Measurements from ENCODE around the gene KIF20B.

Gene KIF20B

DNA sequence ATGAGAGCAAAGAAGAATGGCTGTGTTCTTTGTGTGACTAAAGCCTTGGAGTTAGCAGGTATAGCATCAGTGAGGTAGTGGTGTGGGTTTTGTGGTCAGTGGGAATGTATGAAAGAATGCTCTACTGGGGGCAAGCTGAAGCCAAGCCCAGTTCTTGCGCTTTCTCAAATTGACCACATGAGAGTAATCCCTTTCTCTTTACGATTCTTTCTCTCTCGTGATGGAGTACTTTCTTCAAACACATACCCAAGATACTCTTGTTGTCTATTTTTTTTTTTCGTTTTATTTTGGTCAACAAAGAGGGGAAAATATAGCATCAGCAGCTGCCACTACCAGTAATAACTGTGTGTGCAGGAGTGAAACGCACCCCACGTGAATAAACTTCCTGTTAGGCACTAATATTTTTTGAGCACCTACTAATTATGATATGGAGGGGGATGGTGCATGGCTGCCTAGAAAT, 48.0 kb upstream of the KIF20B start:
- no peak overlapping the region for H2BK12ac ChIP-seq (ENCODE audit: low read length)
- peak overlapping the region; percentile 37 for H2AFZ ChIP-seq (ENCODE audit: low read length)
- H3K9ac ChIP-seq (ENCODE audit: low read depth, low read length, poor library complexity) = no peak overlapping the region
- no peaks in the 10 kb centered on the region for H3K36me3 ChIP-seq (replicated peaks in 1 of 2; ENCODE audit: control insufficient read depth in 2 of 2, insufficient read depth in 2 of 2, low read length in 2 of 2)
- H3K4me2 ChIP-seq (ENCODE audit: insufficient read depth, low read length, poor library complexity, severe bottlenecking) = no peak overlapping the region
- no peaks in the 10 kb centered on the region for H3K79me1 ChIP-seq (ENCODE audit: low read depth, low read length)
- no peak overlapping the region for H4K8ac ChIP-seq (ENCODE audit: low read depth, low read length)
- no peak for DNase-seq (ENCODE audit: low spot score)
- H3K4ac ChIP-seq (ENCODE audit: low read length) = no peak overlapping the region
- H3K27me3 ChIP-seq (ENCODE audit: control insufficient read depth in 3 of 3, insufficient read depth in 3 of 3, low read depth in 1 of 3, low read length in 3 of 3) = no peaks in the 10 kb centered on the region
- WGBS, 2 donors (ENCODE audit: extremely low coverage in 2 of 2, insufficient read length in 2 of 2, insufficient replicate concordance in 1 of 2) = no CpG with 5 or more reads among the region's 6 CpGs
- no peak overlapping the region for H2BK15ac ChIP-seq (ENCODE audit: low read length)
- H3K18ac ChIP-seq (ENCODE audit: low read length) = no peak overlapping the region
- H3K27ac ChIP-seq (replicated peaks; ENCODE audit: low read length) = no peak overlapping the region
- no peak overlapping the region for H2AK5ac ChIP-seq (ENCODE audit: low read depth, low read length)
- H3K14ac ChIP-seq (ENCODE audit: low read length) = no peak overlapping the region
- peaks cover 0 to 1% of the 10 kb centered on the region in 2 donors for H3K9me3 ChIP-seq (replicated peaks in 1 of 2; ENCODE audit: control insufficient read depth in 2 of 2, insufficient read depth in 1 of 2, low read depth in 1 of 2, low read length in 2 of 2)
- no peak overlapping the region for H4K91ac ChIP-seq (ENCODE audit: low read depth, low read length, poor library complexity)
- no peak overlapping the region for H2BK120ac ChIP-seq (ENCODE audit: low read depth, low read length)
- H3K4me3 ChIP-seq (ENCODE audit: low read length in 2 of 2) = no peak overlapping the region
- no peak overlapping the region for H2BK5ac ChIP-seq (ENCODE audit: low read length)
- no peak overlapping the region for H3K23ac ChIP-seq (ENCODE audit: low read depth, low read length, poor library complexity)
- no peaks in the 10 kb centered on the region for H3K4me1 ChIP-seq (ENCODE audit: control insufficient read depth in 2 of 2, insufficient read depth in 1 of 2, low read depth in 1 of 2, low read length in 2 of 2)

DNA sequence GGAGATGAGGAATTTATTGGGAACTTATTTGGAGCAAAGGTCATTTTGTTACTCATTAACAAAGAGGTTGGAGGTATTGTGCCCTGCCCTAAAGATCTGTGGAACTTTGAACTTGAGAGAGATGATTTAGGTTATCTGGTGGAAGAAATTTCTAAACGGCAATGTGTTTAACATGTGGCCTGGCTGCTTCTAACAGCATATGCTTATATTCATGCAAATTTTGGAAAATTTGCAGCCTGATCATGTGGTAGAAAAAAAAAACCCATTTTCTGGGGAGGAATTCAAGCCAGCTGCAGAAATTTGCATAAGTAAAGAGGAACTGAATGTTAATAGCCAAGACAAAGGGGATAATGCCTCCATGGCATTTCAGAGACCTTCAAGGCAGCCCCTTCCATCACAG, 45.7 kb upstream of the KIF20B start:
- Histone ChIP-seq H4K8ac (ENCODE audit: low read depth, low read length) (no peak overlapping the region), H3K23ac (ENCODE audit: low read depth, low read length, poor library complexity) (no peak overlapping the region), H2BK5ac (ENCODE audit: low read length) (no peak overlapping the region), H3K14ac (ENCODE audit: low read length) (no peak overlapping the region), H2AFZ (ENCODE audit: low read length) (no peak overlapping the region), H3K4me2 (ENCODE audit: insufficient read depth, low read length, poor library complexity, severe bottlenecking) (no peak overlapping the region), H3K27me3 (ENCODE audit: control insufficient read depth in 3 of 3, insufficient read depth in 3 of 3, low read depth in 1 of 3, low read length in 3 of 3) (no peaks in the 10 kb centered on the region), H2BK12ac (ENCODE audit: low read length) (no peak overlapping the region), H3K27ac (replicated peaks; ENCODE audit: low read length) (no peak overlapping the region), H4K91ac (ENCODE audit: low read depth, low read length, poor library complexity) (no peak overlapping the region), H3K4me1 (ENCODE audit: control insufficient read depth in 2 of 2, insufficient read depth in 1 of 2, low read depth in 1 of 2, low read length in 2 of 2) (no peaks in the 10 kb centered on the region), H2BK120ac (ENCODE audit: low read depth, low read length) (no peak overlapping the region), H3K4ac (ENCODE audit: low read length) (no peak overlapping the region), H3K79me1 (ENCODE audit: low read depth, low read length) (no peaks in the 10 kb centered on the region), H3K36me3 (replicated peaks in 1 of 2; ENCODE audit: control insufficient read depth in 2 of 2, insufficient read depth in 2 of 2, low read length in 2 of 2) (no peaks in the 10 kb centered on the region), H3K4me3 (ENCODE audit: low read length in 2 of 2) (no peak overlapping the region), H3K18ac (ENCODE audit: low read length) (no peak overlapping the region), H2BK15ac (ENCODE audit: low read length) (no peak overlapping the region), H2AK5ac (ENCODE audit: low read depth, low read length) (no peak overlapping the region), H3K9ac (ENCODE audit: low read depth, low read length, poor library complexity) (no peak overlapping the region), H3K9me3 (replicated peaks in 1 of 2; ENCODE audit: control insufficient read depth in 2 of 2, insufficient read depth in 1 of 2, low read depth in 1 of 2, low read length in 2 of 2) (peaks cover 0 to 1% of the 10 kb centered on the region in 2 donors)
- no peak for DNase-seq (ENCODE audit: low spot score)
- no CpG with 5 or more reads among the region's 1 CpG for WGBS, 2 donors (ENCODE audit: extremely low coverage in 2 of 2, insufficient read length in 2 of 2, insufficient replicate concordance in 1 of 2)

- DNase-seq (ENCODE audit: low spot score) = no peak
- Histone ChIP-seq H3K23ac (ENCODE audit: low read depth, low read length, poor library complexity) (no peak overlapping the region), H2BK12ac (ENCODE audit: low read length) (no peak overlapping the region), H3K9me3 (replicated peaks in 1 of 2; ENCODE audit: control insufficient read depth in 2 of 2, insufficient read depth in 1 of 2, low read depth in 1 of 2, low read length in 2 of 2) (peaks cover 0 to 1% of the 10 kb centered on the region in 2 donors), H2AFZ (ENCODE audit: low read length) (no peak overlapping the region), H3K36me3 (replicated peaks in 1 of 2; ENCODE audit: control insufficient read depth in 2 of 2, insufficient read depth in 2 of 2, low read length in 2 of 2) (no peaks in the 10 kb centered on the region), H3K18ac (ENCODE audit: low read length) (no peak overlapping the region), H3K79me1 (ENCODE audit: low read depth, low read length) (no peaks in the 10 kb centered on the region), H3K27me3 (ENCODE audit: control insufficient read depth in 3 of 3, insufficient read depth in 3 of 3, low read depth in 1 of 3, low read length in 3 of 3) (no peaks in the 10 kb centered on the region), H3K4me3 (ENCODE audit: low read length in 2 of 2) (no peak overlapping the region), H2BK120ac (ENCODE audit: low read depth, low read length) (no peak overlapping the region), H2BK5ac (ENCODE audit: low read length) (no peak overlapping the region), H3K9ac (ENCODE audit: low read depth, low read length, poor library complexity) (no peak overlapping the region), H2BK15ac (ENCODE audit: low read length) (no peak overlapping the region), H4K91ac (ENCODE audit: low read depth, low read length, poor library complexity) (no peak overlapping the region), H4K8ac (ENCODE audit: low read depth, low read length) (no peak overlapping the region), H2AK5ac (ENCODE audit: low read depth, low read length) (no peak overlapping the region), H3K4me2 (ENCODE audit: insufficient read depth, low read length, poor library complexity, severe bottlenecking) (no peak overlapping the region), H3K4ac (ENCODE audit: low read length) (no peak overlapping the region), H3K4me1 (ENCODE audit: control insufficient read depth in 2 of 2, insufficient read depth in 1 of 2, low read depth in 1 of 2, low read length in 2 of 2) (no peaks in the 10 kb centered on the region), H3K27ac (replicated peaks; ENCODE audit: low read length) (no peak overlapping the region), H3K14ac (ENCODE audit: low read length) (no peak overlapping the region)
- WGBS, 2 donors (ENCODE audit: extremely low coverage in 2 of 2, insufficient read length in 2 of 2, insufficient replicate concordance in 1 of 2) = no CpG with 5 or more reads among the region's 1 CpG
These were observed 44.1 kb upstream of the KIF20B start for GRCh38 chr10:89657302-89657701.

GRCh38 chr10:89659143-89660131, 42.0 kb upstream of the KIF20B start:
- no peak overlapping the region for H3K14ac ChIP-seq (ENCODE audit: low read length)
- no peaks in the 10 kb centered on the region for H3K4me1 ChIP-seq (ENCODE audit: control insufficient read depth in 2 of 2, insufficient read depth in 1 of 2, low read depth in 1 of 2, low read length in 2 of 2)
- no peak overlapping the region for H2BK5ac ChIP-seq (ENCODE audit: low read length)
- H2BK15ac ChIP-seq (ENCODE audit: low read length) = no peak overlapping the region
- no peak overlapping the region for H3K4me2 ChIP-seq (ENCODE audit: insufficient read depth, low read length, poor library complexity, severe bottlenecking)
- H2AK5ac ChIP-seq (ENCODE audit: low read depth, low read length) = no peak overlapping the region
- no peaks in the 10 kb centered on the region for H3K79me1 ChIP-seq (ENCODE audit: low read depth, low read length)
- H2AFZ ChIP-seq (ENCODE audit: low read length) = no peak overlapping the region
- no peak overlapping the region for H4K8ac ChIP-seq (ENCODE audit: low read depth, low read length)
- H3K27ac ChIP-seq (replicated peaks; ENCODE audit: low read length) = no peak overlapping the region
- no peak overlapping the region for H2BK120ac ChIP-seq (ENCODE audit: low read depth, low read length)
- H3K4ac ChIP-seq (ENCODE audit: low read length) = no peak overlapping the region
- H3K4me3 ChIP-seq (ENCODE audit: low read length in 2 of 2) = no peak overlapping the region
- no peak overlapping the region for H4K91ac ChIP-seq (ENCODE audit: low read depth, low read length, poor library complexity)
- no peak overlapping the region for H3K18ac ChIP-seq (ENCODE audit: low read length)
- no CpG with 5 or more reads among the region's 10 CpGs for WGBS, 2 donors (ENCODE audit: extremely low coverage in 2 of 2, insufficient read length in 2 of 2, insufficient replicate concordance in 1 of 2)
- H3K9me3 ChIP-seq (replicated peaks in 1 of 2; ENCODE audit: control insufficient read depth in 2 of 2, insufficient read depth in 1 of 2, low read depth in 1 of 2, low read length in 2 of 2) = peaks cover 0 to 1% of the 10 kb centered on the region in 2 donors
- DNase-seq (ENCODE audit: low spot score) = no peak
- H3K9ac ChIP-seq (ENCODE audit: low read depth, low read length, poor library complexity) = no peak overlapping the region
- H3K27me3 ChIP-seq (ENCODE audit: control insufficient read depth in 3 of 3, insufficient read depth in 3 of 3, low read depth in 1 of 3, low read length in 3 of 3) = no peaks in the 10 kb centered on the region
- H2BK12ac ChIP-seq (ENCODE audit: low read length) = no peak overlapping the region
- H3K36me3 ChIP-seq (replicated peaks in 1 of 2; ENCODE audit: control insufficient read depth in 2 of 2, insufficient read depth in 2 of 2, low read length in 2 of 2) = no peaks in the 10 kb centered on the region
- H3K23ac ChIP-seq (ENCODE audit: low read depth, low read length, poor library complexity) = no peak overlapping the region

All from neuronal stem cell (in vitro differentiated cells).